Mesenchymal stem cell (in vitro differentiated cells and primary cell): ENCODE results near the gene FBXO9.

Experiments used
- DNase-seq: peaks from one replicate; pipeline ENCODE4 v3.0.0-alpha.2; 2013
- H2AFZ ChIP-seq: one replicate; pipeline ENCODE4 v1.6.1; 2013; ENCODE audit warnings: low read depth, mild to moderate bottlenecking, control low read depth, inconsistent platforms, low read length, moderate library complexity
- H2AK5ac ChIP-seq: 2 replicates; pipeline ENCODE4 v1.6.1; 2013; ENCODE audit warnings: low read length, moderate library complexity, mild to moderate bottlenecking, inconsistent platforms; ENCODE audit not compliant: severe bottlenecking
- H2BK120ac ChIP-seq: one replicate; pipeline ENCODE4 v1.6.1; 2013; ENCODE audit warnings: low read depth, mild to moderate bottlenecking, inconsistent platforms, low read length, moderate library complexity
- H2BK12ac ChIP-seq, 2 experiments: one replicate each; pipeline ENCODE4 v1.6.1; 2013; ENCODE audit warnings: inconsistent platforms in 2 of 2, low read length in 2 of 2, mild to moderate bottlenecking in 2 of 2, moderate library complexity in 2 of 2, control low read depth in 1 of 2
- H2BK15ac ChIP-seq: one replicate; pipeline ENCODE4 v1.6.1; 2013; ENCODE audit warnings: mild to moderate bottlenecking, low read depth, inconsistent platforms; ENCODE audit not compliant: poor library complexity, severe bottlenecking
- H2BK5ac ChIP-seq: 2 replicates; pipeline ENCODE4 v1.6.1; 2013; ENCODE audit warnings: low read depth, mild to moderate bottlenecking, low read length, control low read depth, inconsistent platforms; ENCODE audit not compliant: poor library complexity, severe bottlenecking
- H3K14ac ChIP-seq, 2 experiments: one replicate each; pipeline ENCODE4 v1.6.1; 2013; ENCODE audit warnings: inconsistent platforms in 2 of 2, low read length in 2 of 2, control low read depth in 1 of 2, mild to moderate bottlenecking in 1 of 2, moderate library complexity in 1 of 2
- H3K18ac ChIP-seq, 2 experiments: one replicate each; pipeline ENCODE4 v1.6.1; 2013; ENCODE audit warnings: inconsistent platforms in 2 of 2, low read length in 2 of 2, control low read depth in 1 of 2, low read depth in 1 of 2, mild to moderate bottlenecking in 1 of 2
- H3K23ac ChIP-seq, 2 experiments: one replicate each; pipeline ENCODE4 v1.6.1; 2013; ENCODE audit warnings: inconsistent platforms in 2 of 2, low read length in 2 of 2, mild to moderate bottlenecking in 2 of 2, moderate library complexity in 2 of 2, control low read depth in 1 of 2
- H3K27ac ChIP-seq: 2 replicates; pipeline ENCODE4 v1.5.1; 2013; ENCODE audit warnings: mild to moderate bottlenecking, moderate library complexity, low read length, control low read depth, inconsistent platforms; ENCODE audit not compliant: poor library complexity, severe bottlenecking
- H3K27me3 ChIP-seq, 2 experiments: 2 replicates each; pipeline versions ENCODE4 v1.6.1 to v1.7.0; 2013; ENCODE audit warnings: low read length in 2 of 2, mild to moderate bottlenecking in 2 of 2, moderate library complexity in 2 of 2, control low read depth in 1 of 2, inconsistent platforms in 1 of 2; ENCODE audit not compliant: control insufficient read depth in 1 of 2, insufficient read depth in 1 of 2
- H3K36me3 ChIP-seq, 2 experiments: 2 replicates each; pipeline versions ENCODE4 v1.6.1 to v1.7.0; 2013; ENCODE audit warnings: low read length in 2 of 2, control low read depth in 1 of 2, inconsistent platforms in 1 of 2, low read depth in 1 of 2, mild to moderate bottlenecking in 1 of 2; ENCODE audit not compliant: insufficient read depth in 2 of 2, control insufficient read depth in 1 of 2
- H3K4ac ChIP-seq, 2 experiments: one replicate each; pipeline ENCODE4 v1.6.1; 2013; ENCODE audit warnings: inconsistent platforms in 2 of 2, low read length in 2 of 2, mild to moderate bottlenecking in 2 of 2, moderate library complexity in 2 of 2, control low read depth in 1 of 2, low read depth in 1 of 2
- H3K4me1 ChIP-seq: 2 replicates; pipeline ENCODE4 v1.6.1; 2013; ENCODE audit warnings: low read depth, low read length, control low read depth; ENCODE audit not compliant: control insufficient read depth, insufficient read depth
- H3K4me2 ChIP-seq: 2 replicates; pipeline ENCODE4 v1.6.1; 2013; ENCODE audit warnings: low read length, mild to moderate bottlenecking, inconsistent platforms; ENCODE audit not compliant: poor library complexity, severe bottlenecking
- H3K4me3 ChIP-seq, 2 experiments: 2 replicates each; pipeline versions ENCODE4 v1.5.1 to v1.7.0; 2013; ENCODE audit warnings: low read length in 2 of 2, mild to moderate bottlenecking in 2 of 2, control low read depth in 1 of 2, low read depth in 1 of 2; ENCODE audit not compliant: insufficient read depth in 1 of 2
- H3K79me1 ChIP-seq: replicated peaks from 2 replicates; pipeline ENCODE4 v1.6.1; 2013; ENCODE audit warnings: mild to moderate bottlenecking, control low read depth, low read length, inconsistent platforms; ENCODE audit not compliant: poor library complexity, severe bottlenecking
- H3K9ac ChIP-seq: 2 replicates; pipeline ENCODE4 v1.7.0; 2013; ENCODE audit warnings: mild to moderate bottlenecking, low read length, moderate library complexity
- H3K9me3 ChIP-seq: 2 replicates; pipeline ENCODE4 v1.7.0; 2013; ENCODE audit warnings: mild to moderate bottlenecking, low read length; ENCODE audit not compliant: control insufficient read depth
- H4K8ac ChIP-seq: one replicate; pipeline ENCODE4 v1.6.1; 2013; ENCODE audit warnings: inconsistent platforms, mild to moderate bottlenecking, low read length, moderate library complexity
- H4K91ac ChIP-seq: one replicate; pipeline ENCODE4 v1.6.1; 2013; ENCODE audit warnings: mild to moderate bottlenecking, low read length, inconsistent platforms
- WGBS: methylation state at CpG from one replicate; pipeline ENCODE4 v1.1.7; 2013; ENCODE audit warnings: mixed read lengths; 5-methylcytosine and 5-hydroxymethylcytosine counted together

FBXO9 gene

DNA sequence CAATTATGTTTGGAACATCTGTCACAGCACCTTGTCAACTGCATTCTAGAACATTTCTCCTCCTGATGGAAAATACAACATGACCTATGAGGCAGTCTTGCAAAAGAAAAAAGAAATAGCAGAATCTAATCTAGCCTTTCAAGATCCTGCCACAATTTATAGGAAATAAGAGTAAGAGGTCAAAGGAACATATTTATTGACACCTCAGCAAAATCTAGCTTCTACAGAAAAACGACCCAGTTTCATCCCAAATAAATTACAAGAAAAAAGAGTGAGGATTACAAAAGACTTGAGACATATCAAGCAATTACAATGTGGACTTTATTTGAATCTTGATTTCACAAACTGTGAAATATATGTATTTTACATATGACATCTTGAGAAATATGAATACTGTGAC, 4.2 kb downstream of the FBXO9 start:
- Histone ChIP-seq H3K36me3 (peaks cover 6 to 41% of the 10 kb centered on the region in 2 experiments), H3K27ac (no peak overlapping the region), H2AFZ (no peak overlapping the region), H2BK12ac (no peak overlapping the region), H3K79me1 (peaks cover 15% of the 10 kb centered on the region), H4K8ac (no peak overlapping the region), H3K27me3 (no peaks in the 10 kb centered on the region), H3K4ac (no peak overlapping the region), H2BK5ac (no peak overlapping the region), H2AK5ac (no peak overlapping the region), H4K91ac (no peak overlapping the region), H3K9me3 (no peaks in the 10 kb centered on the region), H3K9ac (no peak overlapping the region), H3K4me3 (no peak overlapping the region), H2BK15ac (no peak overlapping the region), H3K18ac (no peak overlapping the region), H2BK120ac (no peak overlapping the region), H3K4me2 (no peak overlapping the region), H3K14ac (no peak overlapping the region), H3K4me1 (peaks cover 3% of the 10 kb centered on the region), H3K23ac (no peak overlapping the region)
- DNase-seq: no peak
- WGBS: no CpG with 5 or more reads among the region's 1 CpG

DNA sequence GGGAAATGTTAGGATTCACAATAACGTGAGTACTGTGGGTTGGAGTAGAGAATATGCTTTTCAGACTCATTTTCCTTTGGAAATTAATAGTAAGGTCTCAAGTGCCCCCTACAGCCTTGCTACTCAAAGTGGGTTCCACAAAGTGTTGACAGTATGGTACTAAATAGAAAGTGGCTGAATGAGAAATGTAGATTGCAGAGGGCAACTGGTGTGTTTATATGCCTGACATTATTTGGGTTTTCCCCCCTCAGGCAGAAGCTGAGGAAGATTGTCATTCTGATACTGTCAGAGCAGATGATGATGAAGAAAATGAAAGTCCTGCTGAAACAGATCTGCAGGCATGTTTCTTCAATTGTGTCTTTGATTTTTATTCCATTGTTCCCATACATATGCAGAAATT, 5.6 kb downstream of the FBXO9 start:
- Histone ChIP-seq H3K27me3 (no peaks in the 10 kb centered on the region), H3K4ac (no peak overlapping the region), H3K9ac (no peak overlapping the region), H3K23ac (no peak overlapping the region), H4K8ac (no peak overlapping the region), H3K79me1 (peaks cover 14% of the 10 kb centered on the region), H3K36me3 (peaks cover 9 to 53% of the 10 kb centered on the region in 2 experiments), H2BK5ac (no peak overlapping the region), H2AFZ (no peak overlapping the region), H2BK15ac (no peak overlapping the region), H4K91ac (no peak overlapping the region), H2BK120ac (no peak overlapping the region), H3K18ac (no peak overlapping the region), H3K4me3 (no peak overlapping the region), H3K9me3 (no peaks in the 10 kb centered on the region), H2AK5ac (no peak overlapping the region), H3K14ac (no peak overlapping the region), H2BK12ac (no peak overlapping the region), H3K4me1 (peaks cover 3% of the 10 kb centered on the region), H3K27ac (no peak overlapping the region), H3K4me2 (no peak overlapping the region)
- WGBS: 100% methylated on average over 1 of the region's 1 CpG
- DNase-seq: peak; percentile 11

- Histone ChIP-seq H3K9me3 (no peaks in the 10 kb centered on the region), H2BK5ac (no peak overlapping the region), H3K4me2 (no peak overlapping the region), H3K23ac (no peak overlapping the region), H2BK15ac (no peak overlapping the region), H2AK5ac (no peak overlapping the region), H4K8ac (no peak overlapping the region), H2BK12ac (no peak overlapping the region), H4K91ac (no peak overlapping the region), H2AFZ (no peak overlapping the region), H2BK120ac (no peak overlapping the region), H3K14ac (no peak overlapping the region), H3K9ac (no peak overlapping the region), H3K36me3 (peaks cover 14 to 76% of the 10 kb centered on the region in 2 experiments), H3K18ac (no peak overlapping the region), H3K4me3 (no peak overlapping the region), H3K27ac (no peak overlapping the region), H3K4me1 (no peaks in the 10 kb centered on the region), H3K4ac (no peak overlapping the region), H3K79me1 (peaks cover 10% of the 10 kb centered on the region), H3K27me3 (no peaks in the 10 kb centered on the region)
- WGBS: no CpG with 5 or more reads among the region's 3 CpGs
- DNase-seq: no peak
Measured at GRCh38 chr6:53074347-53074746, 9.1 kb downstream of the FBXO9 start.

- Histone ChIP-seq H3K27ac (no peak overlapping the region), H2BK12ac (no peak overlapping the region), H3K36me3 (peaks cover 16 to 93% of the 10 kb centered on the region in 2 experiments), H2AK5ac (no peak overlapping the region), H2BK120ac (no peak overlapping the region), H4K8ac (no peak overlapping the region), H3K9me3 (no peaks in the 10 kb centered on the region), H3K4me3 (no peak overlapping the region), H3K18ac (no peak overlapping the region), H3K4me2 (no peak overlapping the region), H2BK5ac (no peak overlapping the region), H3K79me1 (peaks cover 8% of the 10 kb centered on the region), H3K9ac (no peak overlapping the region), H2BK15ac (no peak overlapping the region), H2AFZ (no peak overlapping the region), H3K4me1 (no peaks in the 10 kb centered on the region), H3K4ac (no peak overlapping the region), H3K27me3 (no peaks in the 10 kb centered on the region), H3K14ac (no peak overlapping the region), H4K91ac (no peak overlapping the region), H3K23ac (no peak overlapping the region)
- DNase-seq: no peak
- 100% methylated on average over 1 of the region's 1 CpG for WGBS
Measured at GRCh38 chr6:53080813-53081212, 15.6 kb downstream of the FBXO9 start.
